GM12878 (cell line): Measurements from ENCODE around the gene KDM3B.

Experiments
- ETV6 ChIP-seq, 2 experiments: fragments of 450-650 bp in 1 of 2; IDR thresholded peaks in 1 of 2; conservative IDR thresholded peaks in 1 of 2; 2 replicates each; pipeline ENCODE4 v1.6.1; 2014; ENCODE audit warnings: antibody characterized with exemption in 1 of 2, borderline replicate concordance in 1 of 2, low read depth in 1 of 2, mild to moderate bottlenecking in 1 of 2, moderate library complexity in 1 of 2
- TF ChIP-seq, protein P1 (sequence below), 3 experiments: IDR thresholded peaks in 2 of 3; conservative IDR thresholded peaks in 1 of 3; 2 replicates each; pipeline ENCODE4 v1.5.1; 2011; ENCODE audit warnings: low read depth in 3 of 3, low read length in 3 of 3, mild to moderate bottlenecking in 3 of 3, control low read depth in 2 of 3, moderate library complexity in 2 of 3, inconsistent platforms in 1 of 3, mixed read lengths in 1 of 3; ENCODE audit not compliant: control insufficient read depth in 2 of 3, insufficient read depth in 1 of 3; ENCODE audit errors: extremely low read depth in 1 of 3

DNA sequence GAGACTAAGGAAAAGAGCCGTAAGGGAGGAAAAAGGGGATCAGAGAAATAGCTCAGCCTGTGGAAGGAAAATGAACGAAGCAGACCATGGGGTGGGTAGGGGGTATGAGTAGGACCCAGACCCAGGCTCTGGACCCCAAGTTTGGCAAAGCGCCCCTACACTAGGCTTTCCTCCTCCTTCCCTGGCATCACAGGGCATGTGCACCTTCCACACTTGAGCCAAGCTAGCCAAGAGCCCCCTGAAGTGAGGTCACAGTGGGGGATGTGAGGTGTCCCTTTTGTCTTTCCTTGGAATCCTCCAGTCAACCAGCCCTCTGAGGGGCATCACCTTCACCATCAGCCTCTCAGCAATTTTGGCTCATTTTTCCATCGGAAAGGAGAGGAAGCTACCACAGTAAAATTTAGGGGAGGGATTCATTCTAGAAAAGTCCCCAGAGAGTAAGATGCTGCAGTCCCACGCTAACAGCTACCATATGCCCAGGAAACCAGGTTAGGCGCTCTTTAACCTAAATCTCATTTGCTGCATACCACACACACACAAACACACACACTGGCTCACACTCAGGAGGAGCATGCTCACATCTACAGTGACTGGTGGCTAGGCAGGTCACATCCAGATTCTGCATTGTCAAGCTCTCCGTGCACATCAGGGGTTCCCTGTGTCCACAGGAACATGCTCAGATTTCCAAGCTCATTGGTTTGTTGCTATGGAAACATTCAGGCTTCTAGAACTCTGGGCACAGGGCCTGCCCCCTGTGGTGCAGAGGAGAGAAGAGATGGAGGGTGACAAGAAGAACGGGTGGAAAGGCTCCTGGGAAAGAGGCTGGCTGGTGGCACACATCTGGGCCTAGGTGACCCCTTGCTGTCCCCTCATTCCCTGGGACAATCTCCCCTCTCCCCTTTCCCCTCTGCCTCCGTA is 96.3 kb downstream of the KDM3B start:
- TF ChIP-seq, protein P1, sequence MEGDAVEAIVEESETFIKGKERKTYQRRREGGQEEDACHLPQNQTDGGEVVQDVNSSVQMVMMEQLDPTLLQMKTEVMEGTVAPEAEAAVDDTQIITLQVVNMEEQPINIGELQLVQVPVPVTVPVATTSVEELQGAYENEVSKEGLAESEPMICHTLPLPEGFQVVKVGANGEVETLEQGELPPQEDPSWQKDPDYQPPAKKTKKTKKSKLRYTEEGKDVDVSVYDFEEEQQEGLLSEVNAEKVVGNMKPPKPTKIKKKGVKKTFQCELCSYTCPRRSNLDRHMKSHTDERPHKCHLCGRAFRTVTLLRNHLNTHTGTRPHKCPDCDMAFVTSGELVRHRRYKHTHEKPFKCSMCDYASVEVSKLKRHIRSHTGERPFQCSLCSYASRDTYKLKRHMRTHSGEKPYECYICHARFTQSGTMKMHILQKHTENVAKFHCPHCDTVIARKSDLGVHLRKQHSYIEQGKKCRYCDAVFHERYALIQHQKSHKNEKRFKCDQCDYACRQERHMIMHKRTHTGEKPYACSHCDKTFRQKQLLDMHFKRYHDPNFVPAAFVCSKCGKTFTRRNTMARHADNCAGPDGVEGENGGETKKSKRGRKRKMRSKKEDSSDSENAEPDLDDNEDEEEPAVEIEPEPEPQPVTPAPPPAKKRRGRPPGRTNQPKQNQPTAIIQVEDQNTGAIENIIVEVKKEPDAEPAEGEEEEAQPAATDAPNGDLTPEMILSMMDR (IDR thresholded peaks at IDR 0.05 in 2 of 3, conservative IDR thresholded peaks at IDR 0.05 in 1 of 3; ENCODE audit: control insufficient read depth in 2 of 3, extremely low read depth in 1 of 3, insufficient read depth in 1 of 3, low read depth in 3 of 3, low read length in 3 of 3) = no peak
- no peak for TF ChIP-seq ETV6 (conservative IDR thresholded peaks at IDR 0.05 in 1 of 2, IDR thresholded peaks at IDR 0.05 in 1 of 2; ENCODE audit: borderline replicate concordance in 1 of 2, low read depth in 1 of 2)
